BE2C (cell line): ENCODE measurements around the gene GPR42.

Source experiments
- DNase-seq: peaks from one replicate; pipeline ENCODE4 v3.0.0-alpha.2; 2020
- H3K27me3 ChIP-seq: fragments of 250-450 bp; sonication (Bioruptor Pico); 2 replicates; pipeline ENCODE4 v1.5.1; 2020; ENCODE audit warnings: mild to moderate bottlenecking
- H3K36me3 ChIP-seq: fragments of 250-450 bp; sonication (Bioruptor Pico); 2 replicates; pipeline ENCODE4 v1.5.1; 2020; ENCODE audit warnings: mild to moderate bottlenecking
- H3K4me1 ChIP-seq: fragments of 250-450 bp; sonication (Bioruptor Pico); 2 replicates; pipeline ENCODE4 v1.5.1; 2020
- H3K4me3 ChIP-seq: 2 replicates; pipeline ENCODE4 v1.5.1; 2011; ENCODE audit warnings: low read depth, low read length
- H3K9me3 ChIP-seq: fragments of 250-450 bp; sonication (Bioruptor Pico); 2 replicates; pipeline ENCODE4 v1.5.1; 2020
- CTCF ChIP-seq: IDR thresholded peaks from 2 replicates; pipeline ENCODE4 v1.5.1; 2012; ENCODE audit warnings: mild to moderate bottlenecking, low read depth, low read length

Gene GPR42

GRCh38 chr19:35360880-35361420 is 9.9 kb upstream of the GPR42 start:
- Histone ChIP-seq H3K9me3 (no peaks in the 10 kb centered on the region), H3K4me1 (peaks cover 8% of the 10 kb centered on the region; the same call in 1 of the 2 replicates), H3K27me3 (no peaks in the 10 kb centered on the region), H3K36me3 (no peaks in the 10 kb centered on the region), H3K4me3 (no peak overlapping the region)
- no peak for DNase-seq
- TF ChIP-seq CTCF, result no peak

- Histone ChIP-seq H3K4me1 (peaks cover 8% of the 10 kb centered on the region; the same call in 1 of the 2 replicates), H3K36me3 (no peaks in the 10 kb centered on the region), H3K9me3 (no peaks in the 10 kb centered on the region), H3K27me3 (no peaks in the 10 kb centered on the region), H3K4me3 (no peak overlapping the region)
- no peak for TF ChIP-seq CTCF
- no peak for DNase-seq
Observed at GRCh38 chr19:35362261-35363000, 8.4 kb upstream of the GPR42 start.

- DNase-seq, result peak; percentile 67
- H3K36me3 ChIP-seq, result no peaks in the 10 kb centered on the region
- TF ChIP-seq CTCF, result no peak
- H3K4me1 ChIP-seq, result peaks cover 3% of the 10 kb centered on the region; the same call in 1 of the 2 replicates
- no peak overlapping the region for H3K4me3 ChIP-seq
- H3K27me3 ChIP-seq, result no peaks in the 10 kb centered on the region
- H3K9me3 ChIP-seq, result no peaks in the 10 kb centered on the region
Observed at GRCh38 chr19:35363001-35363590, 7.8 kb upstream of the GPR42 start.

- DNase-seq, result no peak
- H3K36me3 ChIP-seq, result no peaks in the 10 kb centered on the region
- TF ChIP-seq CTCF, result no peak
Observed at GRCh38 chr19:35363711-35364425, 7.0 kb upstream of the GPR42 start.

GRCh38 chr19:35365303-35365702 is 5.6 kb upstream of the GPR42 start:
- TF ChIP-seq CTCF, result no peak
- Histone ChIP-seq H3K4me3 (no peak overlapping the region), H3K27me3 (no peaks in the 10 kb centered on the region), H3K9me3 (no peaks in the 10 kb centered on the region), H3K36me3 (no peaks in the 10 kb centered on the region), H3K4me1 (no peaks in the 10 kb centered on the region)
- no peak for DNase-seq

More at GRCh38 chr19:35363711-35364425, 7.0 kb upstream of the GPR42 start:
- Histone ChIP-seq H3K27me3 (no peaks in the 10 kb centered on the region), H3K4me3 (no peak overlapping the region), H3K9me3 (no peaks in the 10 kb centered on the region), H3K4me1 (no peaks in the 10 kb centered on the region)
